GM12892 (cell line): ENCODE data around the gene RBMS3.

Experiments used
- DNase-seq: peaks from one replicate; pipeline ENCODE4 v3.0.0; 2011; ENCODE audit not compliant: insufficient read length
- FAIRE-seq: peaks from 2 replicates; lab custom pipeline; 2011; peaks lifted over from hg19 to GRCh38; lab: Jason Lieb, UNC
- POLR2A ChIP-seq: IDR thresholded peaks from 2 replicates; pipeline ENCODE4 v1.6.1; 2011; ENCODE audit warnings: low read depth, low read length, control low read depth
- POLR2AphosphoS5 ChIP-seq: IDR thresholded peaks from 2 replicates; pipeline ENCODE4 v1.6.1; 2011; ENCODE audit warnings: low read depth, low read length, control low read depth
- TAF1 ChIP-seq: IDR thresholded peaks from 2 replicates; pipeline ENCODE4 v1.6.1; 2011; ENCODE audit warnings: low read depth, mild to moderate bottlenecking, control low read depth, low read length, borderline replicate concordance

Gene RBMS3

GRCh38 chr3:29576181-29576580, 295.3 kb downstream of the RBMS3 start:
- DNase-seq (no peak), FAIRE-seq (no peak)
- TF ChIP-seq POLR2AphosphoS5 (no peak), TAF1 (no peak), POLR2A (no peak)

GRCh38 chr3:29576675-29577074, 295.8 kb downstream of the RBMS3 start:
- FAIRE-seq, result no peak

GRCh38 chr3:29577250-29577649, 296.4 kb downstream of the RBMS3 start:
- DNase-seq (no peak), FAIRE-seq (no peak)
- TF ChIP-seq TAF1 (no peak), POLR2A (no peak), POLR2AphosphoS5 (no peak)

More at GRCh38 chr3:29576675-29577074, 295.8 kb downstream of the RBMS3 start:
- TF ChIP-seq TAF1 (no peak), POLR2AphosphoS5 (no peak), POLR2A (no peak)
- DNase-seq, result no peak

- DNase-seq, result no peak
- no peak for FAIRE-seq
- TF ChIP-seq TAF1, result no peak
- TF ChIP-seq POLR2A, result no peak
- no peak for TF ChIP-seq POLR2AphosphoS5
These were observed 300.4 kb downstream of the RBMS3 start for GRCh38 chr3:29581311-29581710.

GRCh38 chr3:29582273-29582672, 301.4 kb downstream of the RBMS3 start:
- no peak for DNase-seq
- TF ChIP-seq POLR2AphosphoS5, result no peak
- no peak for TF ChIP-seq POLR2A
- TF ChIP-seq TAF1, result no peak

GRCh38 chr3:29583861-29584260, 303.0 kb downstream of the RBMS3 start:
- FAIRE-seq (no peak), DNase-seq (no peak)
- TF ChIP-seq TAF1, result no peak

More at GRCh38 chr3:29582273-29582672, 301.4 kb downstream of the RBMS3 start:
- FAIRE-seq, result no peak

- TF ChIP-seq POLR2A (no peak), POLR2AphosphoS5 (no peak), TAF1 (no peak)
- DNase-seq (no peak), FAIRE-seq (no peak)
These were observed 304.5 kb downstream of the RBMS3 start for GRCh38 chr3:29585368-29585767.

- DNase-seq, result no peak
- no peak for FAIRE-seq
- TF ChIP-seq POLR2AphosphoS5 (no peak), POLR2A (no peak), TAF1 (no peak)
These were observed 306.5 kb downstream of the RBMS3 start for GRCh38 chr3:29587340-29587739.

GRCh38 chr3:29590012-29590411, 309.1 kb downstream of the RBMS3 start:
- DNase-seq (no peak), FAIRE-seq (no peak)
- TF ChIP-seq POLR2A (no peak), POLR2AphosphoS5 (no peak), TAF1 (no peak)

GRCh38 chr3:29590461-29590860, 309.6 kb downstream of the RBMS3 start:
- TF ChIP-seq POLR2AphosphoS5, result no peak
- TF ChIP-seq TAF1, result no peak
- no peak for TF ChIP-seq POLR2A
- no peak for DNase-seq
- FAIRE-seq, result no peak

GRCh38 chr3:29591579-29591978, 310.7 kb downstream of the RBMS3 start:
- no peak for FAIRE-seq
- no peak for DNase-seq
- no peak for TF ChIP-seq POLR2AphosphoS5
- no peak for TF ChIP-seq POLR2A
- no peak for TF ChIP-seq TAF1

GRCh38 chr3:29593802-29594201, 312.9 kb downstream of the RBMS3 start:
- DNase-seq (no peak), FAIRE-seq (no peak)
- TF ChIP-seq TAF1 (no peak), POLR2A (no peak), POLR2AphosphoS5 (no peak)

GRCh38 chr3:29594261-29594660, 313.4 kb downstream of the RBMS3 start:
- DNase-seq (no peak), FAIRE-seq (no peak)
- TF ChIP-seq POLR2A (no peak), TAF1 (no peak), POLR2AphosphoS5 (no peak)
